A673 (cell line): Measurements from ENCODE around the gene NUP93. TPM values are rescaled to one million over a fixed set of nuclear protein-coding genes. Genes with fewer than 3 reads are reported as not detected.

Experiments used
- BruUV-seq: library from RNA; stranded (reverse); fragments of 400-500 nt; replicated peaks from 2 replicates; lab custom pipeline; 2021; lab: Mats Ljungman, UMichigan
- CTCF ChIA-PET: fragments of 300-600 bp; sonication (Branson Sonifier 250); formaldehyde crosslinking; loops from one replicate; lab custom pipeline; 2022; ENCODE audit warnings: antibody characterized with exemption; lab: Charles Lee
- POLR2A ChIA-PET: fragments of 300-600 bp; sonication (Branson Sonifier 250); formaldehyde crosslinking; loops from one replicate; lab custom pipeline; 2022; ENCODE audit warnings: antibody characterized with exemption; ENCODE audit not compliant: low non-redundant PET; lab: Charles Lee
- DNase-seq: peaks from one replicate; pipeline ENCODE4 v3.0.0-alpha.2; 2015; ENCODE audit warnings: low spot score
- H3K27ac ChIP-seq: fragments of 200-600 bp; sonication (generic); 2 replicates; pipeline ENCODE4 v1.5.1; 2016; ENCODE audit warnings: mixed run types, low read depth, mild to moderate bottlenecking, mixed read lengths, antibody characterized with exemption, low read length; ENCODE audit not compliant: poor library complexity, severe bottlenecking
- H3K27me3 ChIP-seq: fragments of 200-600 bp; sonication (generic); replicated peaks from 2 replicates; pipeline ENCODE4 v1.6.1; 2017; ENCODE audit warnings: mixed run types, low read depth, mild to moderate bottlenecking, mixed read lengths, antibody characterized with exemption, low read length; ENCODE audit not compliant: insufficient read depth, poor library complexity
- H3K36me3 ChIP-seq: fragments of 200-600 bp; sonication (generic); 2 replicates; pipeline ENCODE4 v1.6.1; 2016; ENCODE audit warnings: mixed run types, mild to moderate bottlenecking, mixed read lengths, antibody characterized with exemption, low read length; ENCODE audit not compliant: insufficient read depth, poor library complexity, severe bottlenecking
- H3K4me1 ChIP-seq: fragments of 200-600 bp; sonication (generic); 2 replicates; pipeline ENCODE4 v1.6.1; 2017; ENCODE audit warnings: mixed run types, mild to moderate bottlenecking, mixed read lengths, antibody characterized with exemption, low read length; ENCODE audit not compliant: insufficient read depth, poor library complexity, severe bottlenecking
- H3K4me3 ChIP-seq: fragments of 200-600 bp; sonication (generic); 2 replicates; pipeline ENCODE4 v1.5.1; 2016; ENCODE audit warnings: low read depth, mixed run types, mild to moderate bottlenecking, mixed read lengths, low read length; ENCODE audit not compliant: poor library complexity, severe bottlenecking
- H3K9me3 ChIP-seq: fragments of 200-600 bp; sonication (generic); 2 replicates; pipeline ENCODE4 v1.6.1; 2016; ENCODE audit warnings: mixed run types, low read depth, mild to moderate bottlenecking, mixed read lengths, antibody characterized with exemption, low read length; ENCODE audit not compliant: poor library complexity, severe bottlenecking
- EZH2 ChIP-seq: fragments of 200-600 bp; sonication (generic); IDR thresholded peaks from 2 replicates; pipeline ENCODE4 v1.6.1; 2017; ENCODE audit warnings: borderline replicate concordance, low read depth, mild to moderate bottlenecking, mixed read lengths, antibody characterized with exemption, low read length; ENCODE audit not compliant: poor library complexity, severe bottlenecking
- intact Hi-C: fragments of 100-400 bp; cut with micrococcal nuclease; formaldehyde crosslinking; loops from one replicate; pipeline ENCODE4 v1.10.0; 2022; ENCODE audit not compliant: unreplicated experiment
- total RNA-seq: library from RNA; stranded (reverse); gene quantifications from 2 replicates; pipeline ENCODE4 v1.2.3, GENCODE V29; 2021
- TF ChIP-seq, protein P1 (sequence below): fragments of 300-800, 200-600 bp; sonication (generic); conservative IDR thresholded peaks from 2 replicates; pipeline ENCODE4 v1.5.1; 2017; ENCODE audit warnings: low read depth, mild to moderate bottlenecking, antibody characterized with exemption, low read length, moderate library complexity, mixed read lengths

Gene NUP93
- total RNA-seq, 1 experiment from 2014 or later: 155 TPM

- H3K36me3 ChIP-seq: no peaks in the 10 kb centered on the region
- H3K27ac ChIP-seq: no peak overlapping the region
- DNase-seq: no peak
- ChIA-PET CTCF (no interaction called here), POLR2A (no interaction called here)
- no peaks in the 10 kb centered on the region for H3K27me3 ChIP-seq
- no TSS peak for BruUV-seq
- H3K9me3 ChIP-seq: no peaks in the 10 kb centered on the region
- no peak for TF ChIP-seq EZH2
- TF ChIP-seq, protein P1, sequence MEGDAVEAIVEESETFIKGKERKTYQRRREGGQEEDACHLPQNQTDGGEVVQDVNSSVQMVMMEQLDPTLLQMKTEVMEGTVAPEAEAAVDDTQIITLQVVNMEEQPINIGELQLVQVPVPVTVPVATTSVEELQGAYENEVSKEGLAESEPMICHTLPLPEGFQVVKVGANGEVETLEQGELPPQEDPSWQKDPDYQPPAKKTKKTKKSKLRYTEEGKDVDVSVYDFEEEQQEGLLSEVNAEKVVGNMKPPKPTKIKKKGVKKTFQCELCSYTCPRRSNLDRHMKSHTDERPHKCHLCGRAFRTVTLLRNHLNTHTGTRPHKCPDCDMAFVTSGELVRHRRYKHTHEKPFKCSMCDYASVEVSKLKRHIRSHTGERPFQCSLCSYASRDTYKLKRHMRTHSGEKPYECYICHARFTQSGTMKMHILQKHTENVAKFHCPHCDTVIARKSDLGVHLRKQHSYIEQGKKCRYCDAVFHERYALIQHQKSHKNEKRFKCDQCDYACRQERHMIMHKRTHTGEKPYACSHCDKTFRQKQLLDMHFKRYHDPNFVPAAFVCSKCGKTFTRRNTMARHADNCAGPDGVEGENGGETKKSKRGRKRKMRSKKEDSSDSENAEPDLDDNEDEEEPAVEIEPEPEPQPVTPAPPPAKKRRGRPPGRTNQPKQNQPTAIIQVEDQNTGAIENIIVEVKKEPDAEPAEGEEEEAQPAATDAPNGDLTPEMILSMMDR: no peak
- H3K4me1 ChIP-seq: peaks cover 2% of the 10 kb centered on the region
- H3K4me3 ChIP-seq: no peak overlapping the region
- intact Hi-C loops: no loop called here
Observed at GRCh38 chr16:56724191-56724590, 5.7 kb upstream of the NUP93 start.

GRCh38 chr16:56726283-56726682, 3.6 kb upstream of the NUP93 start:
- TF ChIP-seq, protein P1: no peak
- ChIA-PET POLR2A (no interaction called here), CTCF (no interaction called here)
- no peaks in the 10 kb centered on the region for H3K36me3 ChIP-seq
- DNase-seq: no peak
- no TSS peak for BruUV-seq
- H3K27me3 ChIP-seq: no peaks in the 10 kb centered on the region
- H3K9me3 ChIP-seq: no peaks in the 10 kb centered on the region
- intact Hi-C loops: no loop called here
- H3K4me1 ChIP-seq: peaks cover 14% of the 10 kb centered on the region
- H3K27ac ChIP-seq: no peak overlapping the region
- no peak overlapping the region for H3K4me3 ChIP-seq

DNA sequence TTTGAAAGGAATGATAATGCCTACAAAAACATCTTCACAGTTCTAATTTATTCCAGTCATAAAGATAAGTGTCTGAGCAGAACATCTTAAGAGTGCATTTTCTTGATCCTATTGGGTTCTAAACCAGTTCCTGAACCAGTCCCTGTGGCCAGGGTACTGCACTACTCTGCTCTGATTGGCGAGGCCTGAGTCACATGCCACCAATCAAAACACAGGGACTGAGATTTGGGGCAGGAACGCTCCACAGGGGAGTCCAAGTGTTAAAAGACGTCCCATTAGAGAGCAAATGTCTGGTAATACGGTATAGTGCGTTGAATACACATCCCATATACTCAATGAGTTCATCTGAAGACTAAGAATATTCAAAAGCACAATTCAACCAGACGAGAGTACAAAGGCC, 3.0 kb upstream of the NUP93 start:
- Histone ChIP-seq H3K36me3 (no peaks in the 10 kb centered on the region), H3K9me3 (no peaks in the 10 kb centered on the region), H3K4me1 (peaks cover 17% of the 10 kb centered on the region), H3K27me3 (no peaks in the 10 kb centered on the region), H3K27ac (no peak overlapping the region), H3K4me3 (no peak overlapping the region)
- ChIA-PET POLR2A (no interaction called here), CTCF (no interaction called here)
- BruUV-seq: no TSS peak
- intact Hi-C loops: no loop called here
- TF ChIP-seq EZH2: no peak
- TF ChIP-seq, protein P1: no peak
- no peak for DNase-seq
